Activated CD8-positive, alpha-beta memory T cell treated with anti-CD3 and anti-CD28 coated beads, Interleukin-2, amount 50 U/mL, for 1 hour (primary cell): ENCODE results near the gene PRPSAP2.
"Not testable (repeated sequence)": the region's sequence is repeated elsewhere in the genome, so short reads cannot be mapped to it uniquely, and the experiment has no call there.

ENCODE experiments used
- DNase-seq: peaks from one replicate; pipeline ENCODE4 v3.0.0-alpha.2; 2020; ENCODE audit errors: extremely low read depth

PRPSAP2 gene

GRCh38 chr17:18888766-18889290 is 30.9 kb downstream of the PRPSAP2 start:
- DNase-seq, result no peak

DNA sequence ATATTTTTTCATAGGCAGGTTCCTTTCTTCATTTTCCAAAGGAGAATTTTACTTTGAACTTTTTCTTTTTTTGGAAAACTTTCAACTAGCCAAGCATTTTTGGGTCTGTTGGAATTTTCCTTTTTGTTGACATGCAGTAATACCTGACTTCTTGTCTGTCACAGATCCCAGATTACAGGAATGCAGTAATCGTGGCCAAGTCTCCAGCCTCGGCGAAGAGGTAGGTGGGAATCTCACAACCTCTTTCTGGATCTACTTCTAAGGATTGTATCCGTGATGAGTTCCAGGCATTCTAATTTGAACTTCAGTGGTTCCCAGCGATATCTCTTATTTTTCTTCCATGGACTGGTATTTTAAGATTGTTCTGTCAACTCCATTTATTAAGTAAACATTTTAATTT is 31.7 kb downstream of the PRPSAP2 start:
- no peak for DNase-seq

DNA sequence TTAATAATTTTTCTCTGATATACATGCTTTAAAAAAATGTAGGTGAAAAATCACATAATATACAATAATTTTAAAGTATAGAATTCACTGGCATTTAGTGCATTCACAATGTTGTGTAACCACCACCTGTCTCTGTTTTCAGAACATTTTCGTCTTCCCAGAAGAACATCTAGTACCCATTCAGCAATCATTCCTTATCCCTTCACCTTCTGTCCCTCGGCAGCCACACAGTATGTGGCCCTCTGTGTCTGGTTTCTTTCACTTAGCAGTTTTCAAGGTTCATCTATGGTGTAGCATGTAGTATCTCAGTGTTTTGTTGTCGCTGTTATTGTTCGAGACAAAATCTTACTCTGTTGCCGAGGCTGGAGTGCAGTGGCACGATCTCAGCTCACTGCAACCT is 33.6 kb downstream of the PRPSAP2 start:
- no peak for DNase-seq

DNA sequence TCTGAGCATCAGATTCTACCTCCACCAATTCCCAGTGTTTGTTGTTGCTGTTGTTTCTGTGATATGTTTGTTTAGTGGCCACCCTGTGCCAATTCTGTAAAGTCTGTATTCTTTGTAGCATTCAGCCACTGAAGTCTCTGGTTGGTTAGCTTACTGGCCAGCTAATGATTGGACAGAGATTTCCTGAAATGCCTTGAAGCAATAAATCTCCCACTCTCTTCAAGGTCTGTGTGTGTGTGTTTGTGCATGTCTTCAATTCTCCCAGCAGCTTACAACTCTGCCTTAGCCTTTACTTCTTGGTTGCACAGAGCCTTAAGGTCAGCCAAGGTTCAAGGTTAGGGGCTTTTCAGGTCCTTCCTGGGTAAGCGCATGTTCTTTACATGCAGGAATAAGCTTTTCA is 38.2 kb downstream of the PRPSAP2 start:
- DNase-seq, result no peak

DNA sequence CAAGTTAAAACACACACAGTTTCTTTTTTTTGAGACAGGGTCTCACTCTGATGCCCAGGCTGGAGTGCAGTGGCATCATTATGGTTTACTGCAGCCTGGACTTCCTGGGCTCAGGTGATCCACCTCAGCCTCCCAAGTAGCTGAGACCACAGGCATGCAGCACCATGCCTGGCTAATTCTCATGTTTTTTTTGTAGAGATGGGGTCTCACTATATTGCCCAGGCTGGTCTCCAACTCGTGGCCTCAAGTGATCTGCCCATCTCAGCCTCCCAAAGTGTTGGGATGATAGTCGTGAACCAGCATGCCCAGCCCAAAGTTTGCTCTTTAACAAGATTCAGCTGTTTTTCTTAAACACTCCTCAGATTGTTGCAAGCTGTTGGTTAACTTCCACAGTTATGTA is 39.0 kb downstream of the PRPSAP2 start:
- no peak for DNase-seq

DNA sequence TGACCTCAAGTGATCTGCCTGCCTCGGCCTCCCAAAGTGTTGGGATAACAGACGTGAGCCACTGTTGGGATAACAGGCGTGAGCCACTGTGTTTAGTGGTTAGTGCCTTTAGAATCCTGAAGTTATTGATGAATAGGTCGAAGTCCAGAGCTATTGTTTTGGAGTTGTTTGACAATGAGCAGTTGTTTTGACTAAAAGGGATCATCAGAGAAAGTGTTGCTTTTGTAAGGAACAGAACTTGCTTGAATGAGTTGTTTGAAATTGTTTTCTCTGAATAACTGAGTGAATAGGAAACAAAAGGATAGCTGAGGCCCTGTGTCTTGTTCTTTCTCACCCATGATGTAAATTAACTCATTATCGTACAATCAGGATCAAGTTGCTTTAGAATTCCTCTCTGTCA is 46.6 kb downstream of the PRPSAP2 start:
- DNase-seq, result no peak

DNA sequence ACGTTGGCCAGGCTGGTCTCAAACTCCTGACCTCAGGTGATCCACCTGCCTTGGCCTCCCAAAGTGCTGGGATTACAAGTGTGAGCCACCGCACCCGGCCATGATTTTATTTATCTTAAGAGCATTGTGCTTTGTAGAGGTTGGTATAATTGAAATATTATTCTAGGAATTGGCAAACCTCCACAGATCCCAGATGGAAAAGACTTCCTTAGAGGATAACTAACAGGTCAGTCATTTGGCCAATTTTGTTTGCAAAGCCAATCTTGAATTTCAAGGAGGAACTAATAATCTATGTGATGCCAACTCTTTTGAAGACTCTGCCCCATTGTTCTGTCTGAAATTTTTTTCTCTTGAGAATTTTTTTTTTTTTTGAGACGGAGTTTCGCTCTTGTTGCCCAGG is 47.3 kb downstream of the PRPSAP2 start:
- DNase-seq, result no peak

DNA sequence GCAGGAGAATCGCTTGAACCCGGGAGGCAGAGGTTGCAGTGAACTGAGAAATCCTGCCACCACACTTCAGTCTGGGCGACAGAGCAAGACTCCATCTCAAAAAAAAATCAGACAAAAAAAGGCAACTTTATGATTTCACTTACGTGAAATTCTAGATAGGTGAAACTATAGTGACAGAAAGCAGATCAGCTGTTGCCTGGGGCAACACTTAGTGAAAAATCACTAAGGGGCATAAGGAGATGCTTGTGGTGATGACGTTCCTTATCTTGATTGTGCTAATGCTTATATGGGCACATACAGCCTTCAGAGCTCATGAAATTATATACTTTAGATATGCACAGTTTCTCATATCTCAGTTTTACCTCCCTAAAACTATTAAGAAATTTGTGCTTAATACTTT is 52.4 kb downstream of the PRPSAP2 start:
- DNase-seq, result no peak

DNA sequence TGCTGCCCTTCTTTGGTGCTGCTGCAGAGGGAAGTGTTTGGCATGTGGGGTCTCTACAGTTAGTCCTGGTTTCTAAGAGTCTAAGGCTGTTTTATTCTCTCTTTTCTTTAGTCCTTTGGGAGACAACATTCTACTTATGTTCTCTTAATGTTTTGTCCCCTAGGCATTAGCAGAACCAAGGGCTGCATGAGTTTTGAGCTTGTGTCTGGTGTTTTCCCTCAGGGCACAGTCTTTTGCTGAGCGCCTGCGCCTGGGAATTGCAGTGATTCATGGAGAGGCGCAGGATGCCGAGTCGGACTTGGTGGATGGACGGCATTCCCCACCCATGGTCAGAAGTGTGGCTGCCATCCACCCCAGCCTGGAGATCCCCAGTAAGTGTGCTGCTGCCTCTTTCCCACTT is 53.0 kb downstream of the PRPSAP2 start:
- no peak for DNase-seq

DNA sequence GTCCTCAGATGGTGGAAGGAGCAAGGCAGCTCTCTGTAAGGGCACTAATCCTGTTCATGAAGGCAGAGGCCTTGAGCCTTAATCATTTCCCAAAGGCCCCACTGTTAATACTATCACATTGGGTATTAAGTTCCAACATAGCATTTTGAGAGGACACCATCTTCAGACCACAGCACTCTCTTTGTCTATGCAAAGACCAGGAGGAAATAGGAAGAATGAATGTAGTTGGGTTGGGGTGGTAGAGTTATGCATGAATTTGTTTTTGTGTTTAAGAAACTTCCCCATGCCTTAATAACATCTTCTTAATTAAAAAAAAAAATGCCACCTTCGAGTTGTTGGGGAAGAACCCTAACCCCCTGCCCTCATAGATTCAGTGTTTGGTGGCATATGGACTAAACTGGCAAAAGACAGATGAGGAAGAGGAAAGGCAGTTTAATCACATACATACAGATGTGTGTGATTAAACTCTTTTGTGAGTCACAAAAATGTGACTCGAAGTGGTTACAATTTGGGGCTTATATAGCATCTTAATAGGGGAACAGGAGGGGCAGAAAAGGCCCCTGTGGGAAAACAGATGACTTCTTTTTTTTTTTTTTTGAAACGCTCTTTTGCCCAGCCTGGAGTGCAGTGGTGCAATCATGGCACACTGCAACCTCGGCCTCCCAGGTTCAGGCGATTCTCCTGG is 59.0 kb downstream of the PRPSAP2 start:
- DNase-seq, result no peak

DNA sequence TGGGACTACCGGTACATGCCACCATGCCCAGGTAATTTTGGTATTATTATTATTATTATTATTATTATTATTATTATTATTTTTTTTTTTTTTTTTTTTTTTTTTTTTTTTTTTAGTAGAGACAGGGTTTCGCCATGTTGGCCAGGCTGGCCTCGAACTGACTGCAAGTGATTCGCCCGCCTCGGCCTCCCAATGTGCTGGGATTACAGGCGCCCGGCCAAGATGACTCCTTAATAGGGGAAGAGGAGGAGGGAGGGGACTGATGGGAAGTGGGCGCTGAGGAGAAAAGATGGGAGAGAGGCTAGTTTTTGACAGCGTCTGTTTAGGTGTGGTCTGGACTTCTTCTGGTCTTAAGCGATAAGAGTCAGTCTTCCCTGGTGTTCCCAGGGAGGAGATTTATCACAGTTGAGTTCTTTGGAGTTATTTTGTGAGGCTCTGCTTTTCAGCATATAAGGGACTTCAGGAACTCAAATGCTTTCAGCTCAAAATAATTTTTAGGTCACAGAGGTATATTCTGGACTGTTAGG is 59.6 kb downstream of the PRPSAP2 start:
- no peak for DNase-seq

DNA sequence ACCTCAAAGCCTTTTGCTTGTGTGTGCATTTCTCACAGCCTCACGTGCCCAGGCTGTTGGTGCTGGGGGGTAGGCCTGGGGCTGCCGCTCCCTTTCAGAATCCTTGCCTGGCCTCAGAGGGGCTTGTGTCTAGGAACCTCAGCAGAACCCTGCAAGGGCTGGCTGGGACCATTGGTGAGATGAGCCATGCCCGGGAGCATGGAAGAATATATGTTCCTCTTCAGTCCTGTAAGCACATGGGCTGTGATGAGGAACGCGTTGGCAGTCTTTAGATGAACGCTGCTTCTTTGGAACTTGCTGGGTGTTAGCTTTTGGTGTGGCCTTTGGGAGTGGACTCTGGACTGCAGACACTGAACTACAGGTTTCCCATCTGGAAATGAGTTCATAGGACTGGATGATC is 62.0 kb downstream of the PRPSAP2 start:
- DNase-seq, result no peak

- no peak for DNase-seq
Observed at GRCh38 chr17:18920911-18921441, 63.0 kb downstream of the PRPSAP2 start.

GRCh38 chr17:18921485-18921884 is 63.6 kb downstream of the PRPSAP2 start:
- DNase-seq, result no peak

DNA sequence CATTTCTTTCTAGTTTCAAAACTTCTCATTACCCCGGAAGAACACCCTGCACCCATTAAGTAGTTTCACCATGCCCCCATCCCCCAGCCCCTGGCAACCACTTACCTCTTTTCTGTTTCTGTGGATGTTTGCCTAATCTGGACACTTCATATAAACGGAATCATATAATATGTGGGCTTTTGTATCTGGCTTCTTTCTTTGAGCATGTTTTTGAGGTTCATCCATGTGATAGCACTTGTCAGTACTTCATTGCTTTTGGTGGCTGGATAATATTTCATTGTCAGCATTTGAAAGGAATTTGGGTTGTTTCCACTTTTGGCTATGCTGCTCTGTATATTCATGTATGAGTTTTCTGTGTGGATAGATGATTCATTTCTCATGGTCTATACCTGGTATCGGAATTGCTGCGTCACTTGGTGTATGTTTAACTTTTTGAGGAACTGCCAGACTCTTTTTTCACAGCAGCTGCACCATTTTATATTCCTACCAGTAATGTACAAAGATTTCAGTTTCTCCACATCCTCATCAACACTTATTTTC is 64.1 kb downstream of the PRPSAP2 start:
- no peak for DNase-seq

GRCh38 chr17:18922596-18922995 is 64.7 kb downstream of the PRPSAP2 start:
- DNase-seq, result not testable (repeated sequence)

DNA sequence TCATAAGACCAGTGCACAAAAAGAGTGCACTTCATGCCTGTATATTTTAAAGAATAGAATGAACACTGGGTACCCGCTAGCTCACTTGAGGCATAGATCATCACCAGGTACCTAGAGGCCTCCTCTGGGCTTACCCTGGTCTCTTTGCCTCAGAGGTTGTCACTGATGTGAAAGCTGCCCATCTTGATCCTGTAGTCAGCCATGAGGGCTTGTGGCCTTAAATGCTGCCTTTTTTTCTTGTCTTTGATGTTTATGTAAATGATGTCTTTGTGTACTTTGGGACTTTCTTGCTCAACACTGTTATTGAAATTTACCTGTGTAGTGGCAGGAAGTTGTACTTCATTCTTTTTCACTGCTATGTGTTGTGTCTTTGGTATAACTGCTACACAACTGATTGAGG is 67.3 kb downstream of the PRPSAP2 start:
- DNase-seq, result no peak

DNA sequence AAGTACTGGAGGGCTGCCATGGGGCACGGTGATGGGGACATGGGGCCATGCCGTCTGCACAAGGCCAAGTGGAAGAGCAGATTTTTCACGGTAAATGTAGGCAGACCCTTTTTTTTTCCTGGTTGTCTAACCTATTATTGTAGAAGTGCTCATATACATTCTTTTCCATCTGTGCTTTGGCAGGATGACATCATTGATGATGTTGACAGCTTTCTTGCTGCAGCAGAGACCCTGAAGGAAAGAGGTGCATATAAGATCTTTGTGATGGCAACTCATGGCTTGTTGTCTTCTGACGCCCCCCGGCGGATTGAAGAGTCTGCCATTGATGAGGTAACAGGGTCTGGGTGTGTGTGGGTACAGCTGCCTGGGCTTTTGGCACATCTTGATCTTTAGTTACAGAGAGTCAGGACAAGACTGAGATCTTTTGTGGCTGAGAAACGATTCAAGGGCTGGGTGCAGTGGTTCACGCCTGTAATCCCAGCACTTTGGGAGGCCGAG is 70.7 kb downstream of the PRPSAP2 start:
- DNase-seq, result no peak

DNA sequence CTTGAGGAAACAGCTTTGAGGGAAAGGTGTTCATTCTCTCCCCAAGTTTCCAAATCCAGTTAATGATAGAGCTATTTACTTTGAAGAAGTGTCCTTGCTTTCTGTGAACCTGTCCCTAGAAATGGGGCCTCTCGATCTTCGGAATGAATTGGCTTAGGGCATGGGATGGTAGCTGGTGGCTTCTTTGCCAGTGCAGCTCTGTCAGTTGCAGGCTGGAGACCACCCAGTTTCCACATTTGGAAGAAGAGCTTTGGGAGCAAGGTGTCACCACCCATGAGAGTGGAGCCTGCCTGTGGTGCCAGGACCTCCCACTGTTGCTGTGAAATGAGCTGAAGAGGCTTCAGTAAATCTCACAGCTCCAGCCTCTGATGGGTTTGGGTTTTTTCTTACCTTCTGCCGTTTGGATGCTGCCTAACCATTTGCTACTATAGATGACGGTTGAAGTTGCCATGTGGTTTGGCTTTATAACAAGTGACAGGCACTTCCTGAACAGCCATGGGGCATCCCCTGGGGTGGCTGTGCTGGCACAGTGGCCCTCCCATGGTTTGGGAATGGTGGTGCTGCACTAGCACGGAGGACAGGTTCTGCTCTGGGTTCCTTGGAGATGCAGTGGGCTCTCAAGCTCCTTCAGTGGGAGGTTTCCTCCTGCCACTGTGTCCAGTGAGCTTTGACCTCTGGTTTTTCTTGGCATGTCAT is 74.6 kb downstream of the PRPSAP2 start:
- no peak for DNase-seq

GRCh38 chr17:18933102-18934058 is 75.4 kb downstream of the PRPSAP2 start:
- no peak for DNase-seq

DNA sequence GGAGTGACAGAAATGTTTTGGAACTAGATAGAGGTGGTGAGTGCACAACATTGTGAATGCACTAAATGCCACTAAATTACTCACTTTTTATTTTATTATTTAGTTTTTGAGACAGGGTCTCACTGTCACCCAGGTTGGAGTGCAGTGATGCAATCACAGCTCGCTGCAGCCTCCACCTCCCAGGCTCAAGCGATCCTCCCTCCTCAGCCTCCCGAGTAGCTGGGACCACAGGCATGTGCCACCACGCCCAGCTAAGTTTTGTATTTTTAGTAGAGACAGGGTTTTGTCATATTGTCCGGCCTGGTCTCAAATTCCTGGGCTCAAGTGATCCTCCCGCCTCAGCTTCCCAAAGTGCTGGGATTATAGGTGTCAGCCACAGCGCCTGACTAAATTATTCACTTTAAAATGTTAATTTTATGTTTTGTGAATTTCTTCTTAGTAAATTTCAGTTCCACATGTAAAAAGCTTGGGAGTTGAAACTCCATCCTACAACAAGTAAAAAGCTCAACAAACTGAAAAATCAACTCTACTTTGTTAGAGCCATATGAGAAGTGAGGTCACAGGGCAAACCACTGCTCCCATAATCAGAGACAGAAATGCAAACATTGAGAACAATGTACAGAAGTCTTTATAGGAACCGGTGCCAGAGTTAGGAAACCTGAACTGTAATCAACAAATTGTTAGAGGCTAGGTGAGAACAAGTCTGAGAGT is 80.2 kb downstream of the PRPSAP2 start:
- DNase-seq, result no peak
